Astrocyte (in vitro differentiated cells and primary cell): ENCODE results near the gene CELF4. TPM values are rescaled to one million over a fixed set of nuclear protein-coding genes. Genes with fewer than 3 reads are reported as not detected.

Experiments
- DNase-seq: peaks from one replicate; pipeline ENCODE4 v3.0.0-alpha.2; 2010; ENCODE audit warnings: low read depth
- FAIRE-seq: peaks from 2 replicates; lab custom pipeline; 2011; peaks lifted over from hg19 to GRCh38; lab: Jason Lieb, UNC
- H2AFZ ChIP-seq: 2 replicates; pipeline ENCODE4 v1.6.0; 2012; ENCODE audit warnings: low read depth, low read length, inconsistent platforms
- H3K27ac ChIP-seq: 2 replicates; pipeline ENCODE4 v1.5.1; 2011; ENCODE audit warnings: low read depth, low read length, inconsistent platforms
- H3K27me3 ChIP-seq: 2 replicates; pipeline ENCODE4 v1.6.0; 2011; ENCODE audit warnings: low read length, inconsistent platforms; ENCODE audit not compliant: insufficient read depth
- H3K36me3 ChIP-seq: 2 replicates; pipeline ENCODE4 v1.5.1; 2011; ENCODE audit warnings: low read length, inconsistent platforms; ENCODE audit not compliant: insufficient read depth
- H3K4me1 ChIP-seq: 2 replicates; pipeline ENCODE4 v1.5.1; 2011; ENCODE audit warnings: low read length, inconsistent platforms; ENCODE audit not compliant: insufficient read depth
- H3K4me2 ChIP-seq: 2 replicates; pipeline ENCODE4 v1.6.0; 2012; ENCODE audit warnings: low read length, inconsistent platforms
- H3K4me3 ChIP-seq: 2 replicates; pipeline ENCODE4 v1.5.1; 2011; ENCODE audit warnings: low read depth, mild to moderate bottlenecking, low read length, inconsistent platforms; ENCODE audit not compliant: insufficient read depth
- H3K79me2 ChIP-seq: 2 replicates; pipeline ENCODE4 v1.6.0; 2012; ENCODE audit warnings: mild to moderate bottlenecking, low read length, inconsistent platforms; ENCODE audit not compliant: insufficient read depth
- H3K9ac ChIP-seq: 2 replicates; pipeline ENCODE4 v1.6.0; 2012; ENCODE audit warnings: mild to moderate bottlenecking, low read length, inconsistent platforms
- H3K9me3 ChIP-seq: 2 replicates; pipeline ENCODE4 v1.5.1; 2012; ENCODE audit warnings: low read depth, mild to moderate bottlenecking, low read length, inconsistent platforms; ENCODE audit not compliant: insufficient read depth
- H4K20me1 ChIP-seq: 2 replicates; pipeline ENCODE4 v1.6.0; 2012; ENCODE audit warnings: low read length, inconsistent platforms; ENCODE audit not compliant: insufficient read depth
- H3K27ac Mint-ChIP-seq: one replicate; pipeline ENCODE4 v1.8.0; 2021; ENCODE audit warnings: mild to moderate bottlenecking, mixed read lengths; ENCODE audit not compliant: unreplicated experiment
- H3K27me3 Mint-ChIP-seq: one replicate; pipeline ENCODE4 v1.8.0; 2021; ENCODE audit warnings: low read depth, mixed read lengths; ENCODE audit not compliant: unreplicated experiment
- H3K36me3 Mint-ChIP-seq: one replicate; pipeline ENCODE4 v1.8.0; 2021; ENCODE audit warnings: low read depth, mixed read lengths; ENCODE audit not compliant: unreplicated experiment
- H3K4me1 Mint-ChIP-seq: one replicate; pipeline ENCODE4 v1.8.0; 2021; ENCODE audit warnings: low read depth, mixed read lengths; ENCODE audit not compliant: unreplicated experiment
- H3K4me3 Mint-ChIP-seq: one replicate; pipeline ENCODE4 v1.8.0; 2021; ENCODE audit warnings: mild to moderate bottlenecking, moderate library complexity, mixed read lengths; ENCODE audit not compliant: unreplicated experiment
- H3K9me3 Mint-ChIP-seq: one replicate; pipeline ENCODE4 v1.8.0; 2021; ENCODE audit warnings: mild to moderate bottlenecking, mixed read lengths; ENCODE audit not compliant: unreplicated experiment
- EZH2 ChIP-seq: IDR thresholded peaks from 2 replicates; pipeline ENCODE4 v1.6.1; 2012; ENCODE audit warnings: mild to moderate bottlenecking, low read length, inconsistent platforms; ENCODE audit not compliant: insufficient read depth
- total RNA-seq: library from RNA; stranded (reverse); gene quantifications from 2 replicates; pipeline ENCODE4 v1.2.1, GENCODE V29; 2021
- TF ChIP-seq, protein P1 (sequence below): IDR thresholded peaks from 2 replicates; pipeline ENCODE4 v1.5.1; 2011; ENCODE audit warnings: low read depth, mild to moderate bottlenecking, inconsistent platforms, low read length, moderate library complexity; ENCODE audit not compliant: insufficient read depth

Gene CELF4
- total RNA-seq, 1 donor from 2014 or later, result 0.16 TPM

DNA sequence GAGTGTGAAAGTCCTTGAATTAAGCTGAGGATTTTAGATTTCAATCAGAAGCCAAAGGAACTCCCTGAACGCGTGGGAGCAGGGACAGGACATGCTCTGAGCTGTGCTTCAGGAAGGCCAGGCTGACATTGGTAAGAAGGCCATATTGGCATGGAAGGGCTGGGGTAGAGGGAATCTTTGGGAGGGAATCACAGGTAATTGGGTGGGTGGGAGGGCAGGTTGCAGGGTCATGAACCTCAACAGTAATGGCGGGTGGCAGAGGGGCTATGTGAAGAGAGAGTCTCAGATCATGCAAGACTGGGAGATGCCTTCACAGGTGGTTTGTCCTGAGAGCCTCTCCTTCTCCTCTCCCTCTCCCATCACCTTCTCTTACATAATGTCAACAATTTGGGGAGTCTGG lies 18.6 kb upstream of the CELF4 start:
- TF ChIP-seq, protein P1, sequence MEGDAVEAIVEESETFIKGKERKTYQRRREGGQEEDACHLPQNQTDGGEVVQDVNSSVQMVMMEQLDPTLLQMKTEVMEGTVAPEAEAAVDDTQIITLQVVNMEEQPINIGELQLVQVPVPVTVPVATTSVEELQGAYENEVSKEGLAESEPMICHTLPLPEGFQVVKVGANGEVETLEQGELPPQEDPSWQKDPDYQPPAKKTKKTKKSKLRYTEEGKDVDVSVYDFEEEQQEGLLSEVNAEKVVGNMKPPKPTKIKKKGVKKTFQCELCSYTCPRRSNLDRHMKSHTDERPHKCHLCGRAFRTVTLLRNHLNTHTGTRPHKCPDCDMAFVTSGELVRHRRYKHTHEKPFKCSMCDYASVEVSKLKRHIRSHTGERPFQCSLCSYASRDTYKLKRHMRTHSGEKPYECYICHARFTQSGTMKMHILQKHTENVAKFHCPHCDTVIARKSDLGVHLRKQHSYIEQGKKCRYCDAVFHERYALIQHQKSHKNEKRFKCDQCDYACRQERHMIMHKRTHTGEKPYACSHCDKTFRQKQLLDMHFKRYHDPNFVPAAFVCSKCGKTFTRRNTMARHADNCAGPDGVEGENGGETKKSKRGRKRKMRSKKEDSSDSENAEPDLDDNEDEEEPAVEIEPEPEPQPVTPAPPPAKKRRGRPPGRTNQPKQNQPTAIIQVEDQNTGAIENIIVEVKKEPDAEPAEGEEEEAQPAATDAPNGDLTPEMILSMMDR, result no peak
- no peak for TF ChIP-seq EZH2

DNA sequence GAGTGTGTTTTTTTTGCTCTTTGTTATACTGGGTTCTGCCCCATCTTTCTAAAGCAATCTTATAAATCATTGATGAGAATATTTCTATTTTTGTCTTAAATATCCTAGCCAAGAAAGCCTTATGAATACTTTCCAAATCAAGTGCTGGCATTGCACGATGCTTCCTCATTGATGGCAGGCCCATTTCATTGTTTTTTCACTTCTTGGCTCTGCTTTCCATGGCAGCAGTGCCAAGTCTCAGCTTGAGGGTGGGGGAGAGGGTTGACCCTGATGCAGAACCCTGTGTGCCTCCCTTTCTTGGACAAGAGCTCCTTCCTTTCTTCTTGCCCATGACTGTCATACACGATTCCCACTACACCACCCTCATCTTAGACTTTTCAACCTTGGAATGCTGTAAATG lies 16.7 kb upstream of the CELF4 start:
- Histone ChIP-seq H4K20me1 (no peaks in the 10 kb centered on the region), H3K27ac (no peak overlapping the region), H2AFZ (no peak overlapping the region), H3K79me2 (no peaks in the 10 kb centered on the region), H3K9ac (no peak overlapping the region), H3K4me2 (no peak overlapping the region), H3K4me1 (no peaks in the 10 kb centered on the region), H3K4me3 (no peak overlapping the region), H3K9me3 (peaks cover 2% of the 10 kb centered on the region), H3K27me3 (no peaks in the 10 kb centered on the region), H3K36me3 (no peaks in the 10 kb centered on the region)
- DNase-seq, result no peak
- Mint-ChIP-seq H3K36me3 (no peaks in the 10 kb centered on the region), H3K27me3 (peaks cover 40% of the 10 kb centered on the region), H3K27ac (no peak overlapping the region), H3K9me3 (peaks cover 1% of the 10 kb centered on the region), H3K4me3 (no peak overlapping the region), H3K4me1 (no peaks in the 10 kb centered on the region)
- no peak for FAIRE-seq
- TF ChIP-seq, protein P1, result no peak
- TF ChIP-seq EZH2, result no peak

More for the DNA sequence above, 18.6 kb upstream of the CELF4 start:
- no peak overlapping the region for H3K4me2 ChIP-seq
- H3K27ac ChIP-seq, result no peak overlapping the region
- no peaks in the 10 kb centered on the region for H3K36me3 ChIP-seq
- H3K27me3 ChIP-seq, result no peaks in the 10 kb centered on the region
- H3K79me2 ChIP-seq, result no peaks in the 10 kb centered on the region
- no peak overlapping the region for H2AFZ ChIP-seq
- Mint-ChIP-seq H3K27ac (no peak overlapping the region), H3K4me3 (no peak overlapping the region), H3K4me1 (no peaks in the 10 kb centered on the region), H3K36me3 (no peaks in the 10 kb centered on the region), H3K9me3 (peaks cover 1% of the 10 kb centered on the region), H3K27me3 (peaks cover 37% of the 10 kb centered on the region)
- no peak overlapping the region for H3K4me3 ChIP-seq
- H4K20me1 ChIP-seq, result no peaks in the 10 kb centered on the region
- FAIRE-seq, result no peak
- H3K9ac ChIP-seq, result no peak overlapping the region
- DNase-seq, result no peak
- H3K4me1 ChIP-seq, result no peaks in the 10 kb centered on the region
- peaks cover 2% of the 10 kb centered on the region for H3K9me3 ChIP-seq

DNA sequence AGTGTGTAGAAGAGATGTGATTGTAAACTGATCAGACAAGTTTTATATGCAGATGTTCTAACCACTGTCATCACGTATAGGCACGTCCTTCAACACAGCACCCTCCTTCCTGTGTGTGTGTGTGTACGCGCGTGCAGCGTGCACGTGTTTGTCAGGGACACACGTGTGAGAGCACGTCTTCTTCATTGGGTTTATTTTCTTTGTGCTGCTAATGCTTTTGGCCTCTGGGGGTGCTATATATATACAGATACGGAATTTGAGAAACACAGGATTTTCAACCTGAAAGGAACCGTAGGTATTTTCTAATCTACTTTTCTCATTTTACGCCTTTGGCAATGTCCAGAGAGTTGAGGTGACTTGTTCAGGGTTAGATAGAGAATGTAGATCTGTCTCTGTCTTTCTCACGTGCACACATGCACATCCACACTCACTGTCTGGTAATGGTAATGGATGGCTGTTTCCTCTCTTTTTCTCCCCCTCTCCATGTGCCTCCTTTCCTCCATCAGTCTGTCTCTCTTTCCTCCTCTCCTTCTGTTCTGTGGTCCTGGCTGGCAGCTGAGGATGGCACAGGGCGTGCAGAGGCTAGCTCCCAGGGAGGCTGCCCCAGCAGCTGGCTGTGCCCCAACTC lies 13.4 kb upstream of the CELF4 start:
- DNase-seq (no peak), FAIRE-seq (no peak)
- H3K27ac ChIP-seq, result no peak overlapping the region
- TF ChIP-seq EZH2, result no peak
- TF ChIP-seq, protein P1, result peak; percentile 38
- peaks cover 45% of the 10 kb centered on the region for H3K27me3 Mint-ChIP-seq
- no peaks in the 10 kb centered on the region for H4K20me1 ChIP-seq
- no peaks in the 10 kb centered on the region for H3K4me1 ChIP-seq
- H3K79me2 ChIP-seq, result no peaks in the 10 kb centered on the region
- H2AFZ ChIP-seq, result no peak overlapping the region
- no peak overlapping the region for H3K27ac Mint-ChIP-seq
- peaks cover 1% of the 10 kb centered on the region for H3K9me3 Mint-ChIP-seq
- no peaks in the 10 kb centered on the region for H3K4me1 Mint-ChIP-seq
- no peak overlapping the region for H3K9ac ChIP-seq
- H3K9me3 ChIP-seq, result no peaks in the 10 kb centered on the region
- H3K4me3 ChIP-seq, result no peak overlapping the region
- H3K27me3 ChIP-seq, result no peaks in the 10 kb centered on the region
- no peak overlapping the region for H3K4me2 ChIP-seq
- H3K36me3 Mint-ChIP-seq, result no peaks in the 10 kb centered on the region
- no peak overlapping the region for H3K4me3 Mint-ChIP-seq
- no peaks in the 10 kb centered on the region for H3K36me3 ChIP-seq
